Measurements from ENCODE around the gene PEAK3. TPM values are rescaled to one million over a fixed set of nuclear protein-coding genes. Genes with fewer than 3 reads are reported as not detected.

PEAK3 gene
- total and polyA plus RNA-seq, 5 donors from 2014 or later = 0.10 to 0.32 (median 0.15) TPM; not detected in 1

GRCh38 chr19:2246801-2247361 lies 35.1 kb downstream of the PEAK3 start:
- no peak for ATAC-seq (ENCODE audit: low read depth in 2 of 2)
- Mint-ChIP-seq H3K4me1 (peaks cover 0 to 15% (median 6%) of the 10 kb centered on the region in 4 donors), H3K4me3 (no peak overlapping the region), H3K27ac (no peak overlapping the region), H3K9me3 (no peaks in the 10 kb centered on the region), H3K27me3 (no peaks in the 10 kb centered on the region), H3K36me3 (no peaks in the 10 kb centered on the region)
- Histone ChIP-seq H3K27ac (ENCODE audit: insufficient read depth, low read length, poor library complexity, severe bottlenecking) (no peak overlapping the region), H3K4me3 (ENCODE audit: low read depth, low read length) (no peak overlapping the region), H3K27me3 (ENCODE audit: control insufficient read depth, insufficient read depth, low read length) (no peaks in the 10 kb centered on the region), H3K4me1 (ENCODE audit: control insufficient read depth, insufficient read depth, low read length, poor library complexity, severe bottlenecking) (peaks cover 36% of the 10 kb centered on the region), H3K9me3 (ENCODE audit: control insufficient read depth in 2 of 2, low read length in 2 of 2) (no peaks in the 10 kb centered on the region), H3K36me3 (ENCODE audit: control insufficient read depth, insufficient read depth, low read length) (peaks cover 51% of the 10 kb centered on the region)
- no peak for DNase-seq

- Mint-ChIP-seq H3K27ac (no peak overlapping the region), H3K36me3 (no peaks in the 10 kb centered on the region), H3K9me3 (no peaks in the 10 kb centered on the region), H3K4me1 (peaks cover 0 to 22% (median 10%) of the 10 kb centered on the region in 4 donors), H3K27me3 (no peaks in the 10 kb centered on the region), H3K4me3 (peak overlapping the region in 1 of 4 donors; percentile 38)
- ATAC-seq (ENCODE audit: low read depth in 2 of 2) = no peak
- Histone ChIP-seq H3K4me1 (ENCODE audit: control insufficient read depth, insufficient read depth, low read length, poor library complexity, severe bottlenecking) (peaks cover 36% of the 10 kb centered on the region), H3K9me3 (ENCODE audit: control insufficient read depth in 2 of 2, low read length in 2 of 2) (no peaks in the 10 kb centered on the region), H3K27ac (ENCODE audit: insufficient read depth, low read length, poor library complexity, severe bottlenecking) (no peak overlapping the region), H3K4me3 (ENCODE audit: low read depth, low read length) (no peak overlapping the region), H3K27me3 (ENCODE audit: control insufficient read depth, insufficient read depth, low read length) (no peaks in the 10 kb centered on the region), H3K36me3 (ENCODE audit: control insufficient read depth, insufficient read depth, low read length) (peaks cover 51% of the 10 kb centered on the region)
- DNase-seq = no peak
These were observed 35.9 kb downstream of the PEAK3 start for GRCh38 chr19:2246014-2246620.

GRCh38 chr19:2245273-2245672 lies 36.7 kb downstream of the PEAK3 start:
- Mint-ChIP-seq H3K27me3 (no peaks in the 10 kb centered on the region), H3K36me3 (no peaks in the 10 kb centered on the region), H3K9me3 (no peaks in the 10 kb centered on the region), H3K4me3 (no peak overlapping the region), H3K4me1 (peaks cover 0 to 30% (median 18%) of the 10 kb centered on the region in 4 donors), H3K27ac (no peak overlapping the region)
- Histone ChIP-seq H3K36me3 (ENCODE audit: control insufficient read depth, insufficient read depth, low read length) (peaks cover 51% of the 10 kb centered on the region), H3K9me3 (ENCODE audit: control insufficient read depth in 2 of 2, low read length in 2 of 2) (no peaks in the 10 kb centered on the region), H3K27ac (ENCODE audit: insufficient read depth, low read length, poor library complexity, severe bottlenecking) (no peak overlapping the region), H3K4me1 (ENCODE audit: control insufficient read depth, insufficient read depth, low read length, poor library complexity, severe bottlenecking) (peaks cover 36% of the 10 kb centered on the region), H3K4me3 (ENCODE audit: low read depth, low read length) (no peak overlapping the region), H3K27me3 (ENCODE audit: control insufficient read depth, insufficient read depth, low read length) (no peaks in the 10 kb centered on the region)
- no peak for ATAC-seq (ENCODE audit: low read depth in 2 of 2)
- no peak for DNase-seq

GRCh38 chr19:2244486-2244885 lies 37.5 kb downstream of the PEAK3 start:
- no peak overlapping the region for H3K27ac Mint-ChIP-seq

GRCh38 chr19:2244125-2244411 lies 37.9 kb downstream of the PEAK3 start:
- ATAC-seq (ENCODE audit: low read depth in 2 of 2) = no peak
- Histone ChIP-seq H3K36me3 (ENCODE audit: control insufficient read depth, insufficient read depth, low read length) (peaks cover 51% of the 10 kb centered on the region), H3K27me3 (ENCODE audit: control insufficient read depth, insufficient read depth, low read length) (no peaks in the 10 kb centered on the region), H3K27ac (ENCODE audit: insufficient read depth, low read length, poor library complexity, severe bottlenecking) (no peak overlapping the region), H3K4me3 (ENCODE audit: low read depth, low read length) (no peak overlapping the region), H3K4me1 (ENCODE audit: control insufficient read depth, insufficient read depth, low read length, poor library complexity, severe bottlenecking) (peaks cover 43% of the 10 kb centered on the region), H3K9me3 (ENCODE audit: control insufficient read depth in 2 of 2, low read length in 2 of 2) (no peaks in the 10 kb centered on the region)
- H3K4me3 Mint-ChIP-seq = peak overlapping the region in 1 of 4 donors; percentile 15
- no peak overlapping the region for H3K27ac Mint-ChIP-seq
- DNase-seq = no peak
- no peaks in the 10 kb centered on the region for H3K9me3 Mint-ChIP-seq
- H3K4me1 Mint-ChIP-seq = peaks cover 8 to 42% (median 27%) of the 10 kb centered on the region in 4 donors
- H3K36me3 Mint-ChIP-seq = peaks cover 3% of the 10 kb centered on the region
- H3K27me3 Mint-ChIP-seq = peaks cover 8% of the 10 kb centered on the region

More at GRCh38 chr19:2244486-2244885, 37.5 kb downstream of the PEAK3 start:
- Mint-ChIP-seq H3K4me1 (peaks cover 4 to 38% (median 24%) of the 10 kb centered on the region in 4 donors), H3K36me3 (peaks cover 3% of the 10 kb centered on the region), H3K9me3 (no peaks in the 10 kb centered on the region), H3K27me3 (peaks cover 4% of the 10 kb centered on the region), H3K4me3 (peak overlapping the region in 2 of 4 donors; percentile 15)
- no peak for ATAC-seq (ENCODE audit: low read depth in 2 of 2)
- H3K4me3 ChIP-seq (ENCODE audit: low read depth, low read length) = no peak overlapping the region
- H3K36me3 ChIP-seq (ENCODE audit: control insufficient read depth, insufficient read depth, low read length) = peaks cover 51% of the 10 kb centered on the region
- H3K4me1 ChIP-seq (ENCODE audit: control insufficient read depth, insufficient read depth, low read length, poor library complexity, severe bottlenecking) = peaks cover 39% of the 10 kb centered on the region
- H3K9me3 ChIP-seq (ENCODE audit: control insufficient read depth in 2 of 2, low read length in 2 of 2) = no peaks in the 10 kb centered on the region
- DNase-seq = no peak
- no peak overlapping the region for H3K27ac ChIP-seq (ENCODE audit: insufficient read depth, low read length, poor library complexity, severe bottlenecking)
- H3K27me3 ChIP-seq (ENCODE audit: control insufficient read depth, insufficient read depth, low read length) = no peaks in the 10 kb centered on the region

GRCh38 chr19:2243274-2244124 lies 38.5 kb downstream of the PEAK3 start:
- Histone ChIP-seq H3K27me3 (ENCODE audit: control insufficient read depth, insufficient read depth, low read length) (no peaks in the 10 kb centered on the region), H3K36me3 (ENCODE audit: control insufficient read depth, insufficient read depth, low read length) (peaks cover 51% of the 10 kb centered on the region), H3K4me1 (ENCODE audit: control insufficient read depth, insufficient read depth, low read length, poor library complexity, severe bottlenecking) (peaks cover 49% of the 10 kb centered on the region), H3K27ac (ENCODE audit: insufficient read depth, low read length, poor library complexity, severe bottlenecking) (no peak overlapping the region), H3K4me3 (ENCODE audit: low read depth, low read length) (no peak overlapping the region), H3K9me3 (ENCODE audit: control insufficient read depth in 2 of 2, low read length in 2 of 2) (no peaks in the 10 kb centered on the region)
- no peak for ATAC-seq (ENCODE audit: low read depth in 2 of 2)
- Mint-ChIP-seq H3K4me3 (peak overlapping the region in 1 of 4 donors; percentile 15), H3K27ac (no peak overlapping the region), H3K36me3 (peaks cover 6% of the 10 kb centered on the region), H3K9me3 (no peaks in the 10 kb centered on the region), H3K27me3 (peaks cover 9% of the 10 kb centered on the region), H3K4me1 (peaks cover 11 to 48% (median 31%) of the 10 kb centered on the region in 4 donors)
- DNase-seq = no peak

- Mint-ChIP-seq H3K9me3 (no peaks in the 10 kb centered on the region), H3K36me3 (peaks cover 10% of the 10 kb centered on the region), H3K27me3 (peaks cover 13% of the 10 kb centered on the region), H3K27ac (peak overlapping the region in 2 of 3 donors; percentile 60 to 82), H3K4me3 (peak overlapping the region in 3 of 4 donors; percentile 24 to 56 (median 54)), H3K4me1 (peaks cover 15 to 55% (median 37%) of the 10 kb centered on the region in 4 donors)
- DNase-seq (no peak), ATAC-seq (ENCODE audit: low read depth in 2 of 2) (no peak)
- no peaks in the 10 kb centered on the region for H3K9me3 ChIP-seq (ENCODE audit: control insufficient read depth in 2 of 2, low read length in 2 of 2)
- H3K27ac ChIP-seq (ENCODE audit: insufficient read depth, low read length, poor library complexity, severe bottlenecking) = no peak overlapping the region
- H3K36me3 ChIP-seq (ENCODE audit: control insufficient read depth, insufficient read depth, low read length) = peaks cover 51% of the 10 kb centered on the region
- peaks cover 56% of the 10 kb centered on the region for H3K4me1 ChIP-seq (ENCODE audit: control insufficient read depth, insufficient read depth, low read length, poor library complexity, severe bottlenecking)
- H3K4me3 ChIP-seq (ENCODE audit: low read depth, low read length) = no peak overlapping the region
- H3K27me3 ChIP-seq (ENCODE audit: control insufficient read depth, insufficient read depth, low read length) = no peaks in the 10 kb centered on the region
These were observed 39.2 kb downstream of the PEAK3 start for GRCh38 chr19:2242816-2243215.

Data from CD4-positive, CD25-positive, alpha-beta regulatory T cell (primary cell).